ENCODE results near the gene GRIK4.

The GRIK4 gene

GRCh38 chr11:120548682-120549209 is 37.2 kb downstream of the GRIK4 start:
- no peak for DNase-seq

DNA sequence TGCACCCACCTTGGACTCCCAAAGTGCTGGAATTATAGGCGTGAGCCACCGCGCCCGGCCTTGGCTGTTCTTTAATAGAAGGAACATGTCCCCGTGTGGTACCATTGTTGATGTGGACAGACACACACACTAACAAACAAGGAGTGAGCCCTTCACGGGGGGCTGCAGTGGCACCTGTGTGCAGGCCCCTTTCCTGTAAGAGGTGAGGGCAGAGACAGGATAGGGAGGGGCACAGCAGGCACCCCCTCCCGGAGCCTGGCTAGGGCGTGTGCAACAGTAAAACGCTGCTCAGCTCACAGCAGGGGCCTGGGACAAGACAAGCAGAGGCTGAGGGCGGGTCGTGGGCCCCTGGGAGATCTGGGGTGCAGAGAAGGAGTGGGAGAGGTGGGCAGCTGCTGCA is 37.8 kb downstream of the GRIK4 start:
- no peak for DNase-seq

DNA sequence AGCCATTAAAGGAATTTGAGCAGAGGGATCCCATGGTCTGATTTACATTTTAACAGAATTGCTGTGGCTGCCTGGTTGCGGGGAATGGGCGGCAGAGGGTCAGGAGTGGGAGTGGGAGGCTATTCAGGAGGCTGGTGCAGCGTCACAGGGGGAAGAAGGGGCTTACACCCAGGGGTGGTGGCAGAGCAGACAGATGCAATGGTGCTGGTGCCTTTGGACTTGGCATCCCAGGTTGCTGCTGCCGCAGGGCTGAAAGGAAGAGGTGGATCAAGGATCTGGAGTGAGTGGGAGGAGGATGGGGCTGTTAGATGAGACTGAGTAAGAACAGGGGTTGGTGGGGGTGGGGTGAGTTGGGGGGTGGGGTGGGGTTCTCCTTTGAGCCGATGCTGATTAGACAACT is 38.5 kb downstream of the GRIK4 start:
- no peak for DNase-seq

GRCh38 chr11:120551191-120551590 is 39.6 kb downstream of the GRIK4 start:
- no peak for DNase-seq

DNA sequence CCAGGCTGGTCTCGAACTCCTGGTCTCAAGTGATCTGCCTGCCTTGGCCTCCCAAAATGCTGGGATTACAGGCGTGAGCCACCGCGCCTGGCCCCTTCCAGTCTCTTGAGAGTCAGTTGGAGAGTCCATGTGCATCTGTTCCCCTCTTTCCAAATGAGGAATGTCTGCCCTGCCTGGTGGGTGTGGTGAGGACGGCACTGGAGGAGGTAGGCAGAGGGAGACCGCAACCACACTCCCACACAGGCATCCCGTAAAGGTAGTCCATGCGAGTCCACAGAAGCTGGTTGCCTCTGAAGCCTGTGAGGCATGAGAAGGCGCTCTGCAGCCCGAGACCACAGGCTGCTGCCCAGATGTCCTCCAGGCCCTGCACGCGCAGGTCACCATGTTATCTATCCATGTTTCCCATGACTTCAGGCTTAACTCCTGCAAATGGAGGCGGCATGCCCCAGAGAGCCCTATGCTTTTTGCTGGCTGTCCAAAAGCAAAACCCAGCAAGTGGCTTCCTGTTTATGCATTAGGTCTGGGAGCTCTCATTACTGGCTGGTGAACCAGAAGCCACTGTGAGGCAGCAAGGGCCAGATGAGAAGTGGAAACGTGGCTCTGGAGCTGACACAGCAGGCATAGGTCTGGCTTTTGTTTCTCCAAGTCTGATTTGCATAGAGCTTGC is 43.4 kb downstream of the GRIK4 start:
- DNase-seq: no peak

DNA sequence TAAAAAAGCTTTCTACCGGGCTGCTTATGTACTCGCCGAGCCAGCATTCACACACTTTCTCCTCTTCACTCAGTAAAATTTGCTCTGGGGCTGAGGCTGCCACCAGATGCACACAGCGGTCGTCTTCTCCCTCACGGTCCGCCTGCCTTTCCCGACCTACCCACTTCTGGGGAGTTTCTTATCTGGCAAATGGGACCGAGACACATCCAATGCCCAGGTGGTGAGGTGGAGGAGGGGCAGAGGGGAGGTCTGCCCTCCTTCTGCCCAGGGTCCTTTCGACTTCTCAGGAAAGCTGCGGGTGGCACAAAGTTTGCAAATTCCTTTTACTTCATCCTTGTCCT is 43.9 kb downstream of the GRIK4 start:
- no peak for DNase-seq

- DNase-seq: no peak
Observed at GRCh38 chr11:120556797-120557196, 45.2 kb downstream of the GRIK4 start.

DNA sequence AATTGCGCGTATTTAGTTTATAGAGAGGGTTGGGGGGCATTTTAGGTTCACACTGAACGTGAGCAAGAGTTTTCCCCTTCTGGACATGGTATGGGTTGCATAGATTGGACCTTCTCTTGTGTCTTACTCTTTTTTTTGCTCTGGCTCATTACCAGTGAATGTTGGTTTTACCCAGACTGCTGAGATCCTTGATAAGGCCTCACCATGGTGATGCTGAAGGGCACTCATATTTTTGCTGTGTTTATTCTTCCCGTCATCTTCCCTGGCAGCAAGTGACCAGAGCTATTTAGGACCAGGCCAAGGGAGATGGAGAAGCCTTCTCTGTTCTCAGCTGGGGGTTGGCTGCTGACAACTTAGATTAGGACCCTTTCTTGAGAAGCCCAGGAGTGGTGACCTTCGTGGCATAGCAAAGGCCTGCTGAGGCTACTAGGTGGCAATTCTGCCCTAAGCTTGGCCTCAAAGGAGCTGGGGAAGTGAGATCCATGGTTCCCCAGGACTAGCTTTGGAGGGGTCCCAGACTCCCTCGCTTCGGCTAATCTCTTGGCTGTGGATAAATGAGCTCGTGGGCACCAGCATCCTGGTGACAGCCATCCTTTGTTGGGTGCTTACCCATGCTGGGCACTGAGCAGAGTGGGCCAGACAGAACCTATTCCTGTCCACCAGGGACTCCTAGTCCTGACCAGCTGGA is 47.3 kb downstream of the GRIK4 start:
- DNase-seq: no peak

- no peak for DNase-seq
Observed at GRCh38 chr11:120561286-120561685, 49.7 kb downstream of the GRIK4 start.

DNA sequence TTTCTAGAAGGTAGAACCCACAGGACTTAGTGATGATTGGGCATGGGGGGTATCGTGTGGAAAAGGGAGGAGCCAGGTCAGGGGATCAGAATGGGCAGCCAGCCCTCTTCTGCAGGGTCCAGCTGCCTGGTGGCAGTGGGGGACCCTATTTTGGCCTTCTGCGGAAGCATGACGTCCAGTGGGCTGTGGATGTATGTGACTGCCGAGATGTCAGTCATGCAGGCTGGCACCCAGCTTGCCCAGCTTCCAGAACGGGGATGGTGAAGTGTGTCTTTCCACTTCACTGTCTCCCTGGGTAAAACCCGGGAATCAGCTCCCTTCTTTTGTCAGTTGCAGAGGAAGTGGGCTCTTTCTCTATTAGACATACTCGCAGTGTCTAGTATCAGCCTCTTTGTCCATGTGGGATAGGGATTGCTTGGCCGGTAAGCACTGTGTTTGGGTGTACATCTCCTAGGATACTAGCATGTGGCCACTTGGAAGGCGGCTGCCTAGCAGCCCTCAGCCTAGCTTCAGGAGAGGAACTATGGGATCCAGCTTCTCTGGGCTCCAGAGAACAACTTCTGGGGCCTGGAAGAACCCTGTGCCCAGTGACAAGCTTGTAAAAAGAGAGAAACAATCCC is 51.4 kb downstream of the GRIK4 start:
- DNase-seq: no peak

- no peak for DNase-seq
Observed at GRCh38 chr11:120563703-120564572, 52.4 kb downstream of the GRIK4 start.

DNA sequence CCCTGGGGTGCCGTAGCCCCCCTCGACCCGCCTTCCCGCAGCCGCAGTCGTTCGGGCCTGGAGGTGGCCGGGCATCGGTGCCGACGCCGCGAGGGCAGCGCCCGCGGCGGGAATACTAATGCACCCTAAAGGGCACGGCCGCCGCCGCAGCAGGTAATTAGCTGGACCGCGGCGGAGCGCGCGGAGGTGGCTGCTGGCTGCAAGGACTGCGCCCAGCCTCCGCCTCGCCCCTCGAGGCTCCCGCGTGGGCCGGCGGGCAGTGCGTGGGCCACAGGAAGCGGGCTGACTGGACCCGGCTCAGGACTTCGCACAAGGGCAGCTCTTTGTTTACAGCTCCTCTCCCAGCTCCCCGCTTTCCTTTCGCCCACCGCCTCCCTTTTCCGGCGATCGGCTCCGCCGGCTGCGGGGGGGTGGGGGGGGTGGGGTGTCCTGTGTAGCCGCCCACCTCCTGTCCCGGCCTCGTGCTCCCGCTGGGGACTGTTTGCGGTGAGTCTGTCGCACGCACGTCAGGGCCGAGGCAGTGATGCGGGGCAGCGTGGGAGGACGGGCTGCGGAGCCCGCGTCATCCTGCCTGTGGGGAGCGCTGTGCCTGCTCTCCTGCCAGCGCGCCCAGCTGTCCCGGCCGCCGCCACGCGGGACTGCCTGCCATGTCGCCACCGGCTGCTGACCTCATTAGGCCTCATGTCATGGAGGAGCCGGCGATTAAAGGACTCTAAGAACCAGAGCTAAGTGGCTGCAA is 53.2 kb downstream of the GRIK4 start:
- DNase-seq: peak; percentile 65

DNA sequence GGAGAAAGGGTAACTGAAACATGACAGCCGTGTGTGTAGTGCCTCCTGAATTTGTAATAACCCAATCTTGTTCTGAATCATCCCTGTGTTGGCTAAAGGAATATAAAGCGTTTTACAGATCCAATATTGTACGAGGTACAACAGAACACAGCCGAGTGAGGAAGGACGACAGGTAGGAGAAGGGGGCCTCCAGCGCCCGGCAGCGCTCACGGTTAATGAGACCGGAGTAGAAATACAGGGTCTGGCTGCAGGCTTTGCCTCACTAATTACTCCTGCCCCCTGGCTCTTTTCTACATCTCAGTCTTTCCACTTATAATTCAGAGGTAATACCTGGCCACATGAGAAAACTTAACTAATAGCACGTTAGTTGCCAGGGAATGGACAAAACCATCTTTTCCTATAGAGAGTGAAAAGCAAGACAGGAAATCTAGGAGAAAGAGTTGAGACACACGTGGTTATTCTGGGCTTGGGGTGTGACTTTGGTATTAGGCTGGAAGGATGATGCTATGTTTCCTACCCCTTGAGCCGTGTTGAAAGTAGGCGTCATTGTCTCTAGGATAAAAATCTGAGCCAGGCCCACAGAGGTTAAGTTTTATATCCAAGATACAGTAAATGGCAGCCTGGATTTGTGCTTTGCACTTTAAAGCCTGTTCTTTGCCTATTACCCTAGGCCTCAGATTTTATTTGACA is 54.1 kb downstream of the GRIK4 start:
- DNase-seq: no peak

DNA sequence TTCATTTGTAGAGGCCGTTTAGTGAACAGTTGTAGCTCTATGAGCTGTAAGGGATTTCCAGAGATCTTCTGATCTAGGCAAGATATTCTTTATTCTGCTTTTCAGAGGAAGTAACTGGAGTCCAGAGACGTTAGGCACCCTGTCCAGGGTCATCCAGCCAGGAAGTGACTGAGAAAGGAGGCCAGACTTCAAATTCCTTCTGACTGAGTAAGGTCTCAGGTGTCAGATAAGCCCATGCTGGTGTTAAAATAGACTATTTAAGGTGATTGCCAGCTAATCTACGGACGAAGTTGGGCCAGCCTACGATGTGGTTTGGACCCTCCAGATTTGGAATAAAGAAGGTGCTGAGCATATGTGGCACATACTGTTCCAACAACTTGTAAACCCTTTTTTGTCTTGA is 54.6 kb downstream of the GRIK4 start:
- no peak for DNase-seq

GRCh38 chr11:120568572-120569307 is 57.2 kb downstream of the GRIK4 start:
- DNase-seq: no peak

- DNase-seq: no peak
Observed at GRCh38 chr11:120569861-120570260, 58.3 kb downstream of the GRIK4 start.

- DNase-seq: no peak
Observed at GRCh38 chr11:120571476-120571875, 59.9 kb downstream of the GRIK4 start.

DNA sequence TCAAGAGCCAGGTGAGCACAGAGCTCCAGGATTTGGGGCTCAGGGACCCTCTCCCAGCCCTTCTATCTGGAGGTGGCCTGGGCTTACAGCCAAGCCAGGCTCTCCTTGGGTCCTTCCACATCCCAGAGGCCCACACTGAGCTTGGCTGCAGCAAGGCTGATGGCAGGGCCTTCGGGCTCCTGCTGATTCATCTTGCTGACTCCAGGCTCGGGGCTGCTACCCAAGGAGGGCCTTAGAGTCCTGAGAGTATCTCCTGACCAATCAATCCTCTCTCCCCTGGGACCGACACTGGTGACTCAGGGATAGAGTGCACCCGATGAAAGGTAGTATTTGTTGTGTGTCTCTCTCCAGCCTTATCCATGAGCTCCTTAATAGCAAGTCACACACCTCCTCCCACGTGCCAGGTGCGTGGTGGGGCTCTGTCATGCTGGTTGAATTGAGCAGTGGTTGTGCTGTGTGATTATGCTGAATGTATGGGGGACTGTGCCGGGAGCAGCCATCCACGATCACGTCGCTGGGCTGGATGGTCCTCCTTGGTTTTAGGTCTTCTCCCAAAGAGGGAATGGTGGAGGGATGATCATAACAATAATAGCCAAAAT is 62.3 kb downstream of the GRIK4 start:
- DNase-seq: no peak

DNA sequence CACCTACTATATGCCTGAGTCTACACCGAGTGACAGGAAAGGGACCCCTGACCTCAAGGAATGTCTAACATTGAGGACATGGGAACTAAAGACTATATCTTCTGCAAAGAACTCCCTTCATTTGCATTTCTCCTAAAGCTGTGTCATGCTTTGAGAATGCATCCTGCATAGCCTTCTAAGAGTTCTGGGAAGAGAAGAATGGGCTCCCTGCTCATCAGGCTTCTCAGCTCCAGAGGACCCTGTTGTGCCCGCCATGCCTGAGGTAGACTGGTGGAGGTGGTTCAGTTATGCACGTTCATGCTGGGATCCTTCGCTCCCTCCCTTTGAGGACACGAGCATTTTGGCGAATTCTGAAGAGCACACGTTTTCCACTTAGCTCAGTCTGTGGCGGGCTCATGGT is 63.3 kb downstream of the GRIK4 start:
- DNase-seq: no peak

GRCh38 chr11:120575461-120575860 is 63.9 kb downstream of the GRIK4 start:
- no peak for DNase-seq

DNA sequence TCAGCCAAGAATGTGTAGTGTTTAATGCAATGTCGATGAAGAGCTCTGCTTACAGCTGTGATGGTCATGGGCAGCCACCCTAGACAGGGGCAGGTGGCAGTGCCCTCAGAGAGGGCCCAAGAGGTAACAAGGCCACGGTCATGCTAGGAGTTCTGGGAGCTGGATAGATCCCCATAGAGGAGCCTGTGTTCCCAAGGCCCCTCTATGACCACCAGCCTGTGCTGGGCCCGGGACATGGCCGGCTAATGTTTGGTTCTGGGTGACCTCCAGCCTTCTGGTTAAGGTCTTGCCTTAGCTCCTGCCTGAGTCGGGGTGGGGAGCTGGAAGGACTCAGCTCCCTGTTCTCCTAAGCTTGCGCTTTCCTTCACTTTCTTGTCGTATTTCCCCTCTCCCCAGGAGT is 65.1 kb downstream of the GRIK4 start:
- DNase-seq: no peak
